ENCODE data around the gene XKRX. TPM values are rescaled to one million over a fixed set of nuclear protein-coding genes. Genes with fewer than 3 reads are reported as not detected.

XKRX gene
- total RNA-seq, 1 experiment from 2014 or later: 0.21 TPM

DNA sequence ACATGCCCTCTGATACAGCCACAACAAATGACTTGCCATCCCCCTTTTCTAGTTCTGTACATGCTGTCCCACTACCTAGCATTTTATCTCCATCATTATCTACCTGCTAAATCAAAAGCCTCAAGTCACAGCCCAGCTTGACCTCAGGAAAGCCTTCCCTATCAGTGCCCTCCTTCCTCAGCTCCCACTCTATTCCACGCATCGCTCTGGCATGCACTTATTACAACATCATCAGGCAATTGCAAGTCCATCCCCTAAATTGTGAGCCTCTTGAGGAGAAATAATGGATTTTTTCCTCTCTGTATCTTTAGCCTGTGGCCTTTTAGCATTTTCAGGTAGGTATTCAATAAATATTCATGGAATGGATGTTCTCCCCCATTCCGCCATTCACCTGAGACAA, 46.5 kb upstream of the XKRX start:
- H3K27ac ChIP-seq (ENCODE audit: low read length): no peak overlapping the region
- no peaks in the 10 kb centered on the region for H3K4me1 ChIP-seq (ENCODE audit: control insufficient read depth, insufficient read depth, low read length)
- in situ Hi-C loops (cut with HindIII; ENCODE audit: low pct_unique_long_range_greater_than_20kb, low sequenced_read_pairs): no loop called here
- no peaks in the 10 kb centered on the region for H3K27me3 ChIP-seq (ENCODE audit: control insufficient read depth, insufficient read depth, low read length)
- BruUV-seq (replicated peaks): no TSS peak
- POLR2A ChIA-PET: no interaction called here
- no peak for TF ChIP-seq SIN3A (IDR thresholded peaks at IDR 0.05; ENCODE audit: borderline replicate concordance, insufficient read depth, low read depth, low read length)
- TF ChIP-seq, protein P1, sequence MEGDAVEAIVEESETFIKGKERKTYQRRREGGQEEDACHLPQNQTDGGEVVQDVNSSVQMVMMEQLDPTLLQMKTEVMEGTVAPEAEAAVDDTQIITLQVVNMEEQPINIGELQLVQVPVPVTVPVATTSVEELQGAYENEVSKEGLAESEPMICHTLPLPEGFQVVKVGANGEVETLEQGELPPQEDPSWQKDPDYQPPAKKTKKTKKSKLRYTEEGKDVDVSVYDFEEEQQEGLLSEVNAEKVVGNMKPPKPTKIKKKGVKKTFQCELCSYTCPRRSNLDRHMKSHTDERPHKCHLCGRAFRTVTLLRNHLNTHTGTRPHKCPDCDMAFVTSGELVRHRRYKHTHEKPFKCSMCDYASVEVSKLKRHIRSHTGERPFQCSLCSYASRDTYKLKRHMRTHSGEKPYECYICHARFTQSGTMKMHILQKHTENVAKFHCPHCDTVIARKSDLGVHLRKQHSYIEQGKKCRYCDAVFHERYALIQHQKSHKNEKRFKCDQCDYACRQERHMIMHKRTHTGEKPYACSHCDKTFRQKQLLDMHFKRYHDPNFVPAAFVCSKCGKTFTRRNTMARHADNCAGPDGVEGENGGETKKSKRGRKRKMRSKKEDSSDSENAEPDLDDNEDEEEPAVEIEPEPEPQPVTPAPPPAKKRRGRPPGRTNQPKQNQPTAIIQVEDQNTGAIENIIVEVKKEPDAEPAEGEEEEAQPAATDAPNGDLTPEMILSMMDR (IDR thresholded peaks at IDR 0.05): no peak
- DNase-seq (ENCODE audit: low read depth, low spot score) (no peak), ATAC-seq (no peak)
- intact Hi-C loops (cut with micrococcal nuclease; ENCODE audit: unreplicated experiment): no loop called here
- H3K36me3 ChIP-seq (ENCODE audit: control insufficient read depth, insufficient read depth, low read length): no peaks in the 10 kb centered on the region
- CTCF ChIA-PET: no interaction called here
- H3K9me3 ChIP-seq (ENCODE audit: control insufficient read depth, insufficient read depth, low read depth, low read length): no peaks in the 10 kb centered on the region
- H3K4me3 ChIP-seq (ENCODE audit: low read depth in 2 of 2, low read length in 2 of 2): no peak overlapping the region

DNA sequence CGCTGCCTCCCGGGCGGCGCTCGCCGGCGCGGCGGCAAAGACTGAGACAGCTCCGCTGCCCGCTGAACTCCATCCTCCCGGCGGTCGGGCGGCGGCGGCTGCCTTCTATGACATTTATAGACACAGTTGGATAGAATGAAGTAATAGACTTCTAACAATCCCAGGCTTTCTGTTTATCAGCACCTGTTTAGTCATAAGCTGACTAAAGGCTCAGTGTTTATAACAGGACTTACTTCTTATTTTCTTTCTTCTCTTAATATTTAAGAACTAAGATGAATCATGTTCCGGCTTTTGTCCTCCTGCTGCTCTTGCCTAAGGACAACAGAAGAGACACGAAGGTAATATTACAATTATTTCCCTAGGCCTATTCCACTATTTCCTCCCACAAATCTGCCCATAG, 44.7 kb upstream of the XKRX start:
- Histone ChIP-seq H3K36me3 (ENCODE audit: control insufficient read depth, insufficient read depth, low read length) (no peaks in the 10 kb centered on the region), H3K4me1 (ENCODE audit: control insufficient read depth, insufficient read depth, low read length) (no peaks in the 10 kb centered on the region), H3K27ac (ENCODE audit: low read length) (no peak overlapping the region), H3K9me3 (ENCODE audit: control insufficient read depth, insufficient read depth, low read depth, low read length) (no peaks in the 10 kb centered on the region), H3K27me3 (ENCODE audit: control insufficient read depth, insufficient read depth, low read length) (no peaks in the 10 kb centered on the region), H3K4me3 (ENCODE audit: low read depth in 2 of 2, low read length in 2 of 2) (no peak overlapping the region)
- POLR2A ChIA-PET: interaction anchor here (0.5 kb wide), 1 partner anchor 148 kb away, joined by 9 read pairs; no protein-coding TSS in a partner anchor
- BruUV-seq (replicated peaks): no TSS peak
- DNase-seq (ENCODE audit: low read depth, low spot score) (no peak), ATAC-seq (no peak)
- intact Hi-C loops (cut with micrococcal nuclease; ENCODE audit: unreplicated experiment): no loop called here
- TF ChIP-seq, protein P2, sequence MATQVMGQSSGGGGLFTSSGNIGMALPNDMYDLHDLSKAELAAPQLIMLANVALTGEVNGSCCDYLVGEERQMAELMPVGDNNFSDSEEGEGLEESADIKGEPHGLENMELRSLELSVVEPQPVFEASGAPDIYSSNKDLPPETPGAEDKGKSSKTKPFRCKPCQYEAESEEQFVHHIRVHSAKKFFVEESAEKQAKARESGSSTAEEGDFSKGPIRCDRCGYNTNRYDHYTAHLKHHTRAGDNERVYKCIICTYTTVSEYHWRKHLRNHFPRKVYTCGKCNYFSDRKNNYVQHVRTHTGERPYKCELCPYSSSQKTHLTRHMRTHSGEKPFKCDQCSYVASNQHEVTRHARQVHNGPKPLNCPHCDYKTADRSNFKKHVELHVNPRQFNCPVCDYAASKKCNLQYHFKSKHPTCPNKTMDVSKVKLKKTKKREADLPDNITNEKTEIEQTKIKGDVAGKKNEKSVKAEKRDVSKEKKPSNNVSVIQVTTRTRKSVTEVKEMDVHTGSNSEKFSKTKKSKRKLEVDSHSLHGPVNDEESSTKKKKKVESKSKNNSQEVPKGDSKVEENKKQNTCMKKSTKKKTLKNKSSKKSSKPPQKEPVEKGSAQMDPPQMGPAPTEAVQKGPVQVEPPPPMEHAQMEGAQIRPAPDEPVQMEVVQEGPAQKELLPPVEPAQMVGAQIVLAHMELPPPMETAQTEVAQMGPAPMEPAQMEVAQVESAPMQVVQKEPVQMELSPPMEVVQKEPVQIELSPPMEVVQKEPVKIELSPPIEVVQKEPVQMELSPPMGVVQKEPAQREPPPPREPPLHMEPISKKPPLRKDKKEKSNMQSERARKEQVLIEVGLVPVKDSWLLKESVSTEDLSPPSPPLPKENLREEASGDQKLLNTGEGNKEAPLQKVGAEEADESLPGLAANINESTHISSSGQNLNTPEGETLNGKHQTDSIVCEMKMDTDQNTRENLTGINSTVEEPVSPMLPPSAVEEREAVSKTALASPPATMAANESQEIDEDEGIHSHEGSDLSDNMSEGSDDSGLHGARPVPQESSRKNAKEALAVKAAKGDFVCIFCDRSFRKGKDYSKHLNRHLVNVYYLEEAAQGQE (IDR thresholded peaks at IDR 0.05; ENCODE audit: insufficient read depth in 1 of 2, low read depth in 2 of 2, low read length in 1 of 2): no peak
- TF ChIP-seq, protein P1 (IDR thresholded peaks at IDR 0.05): no peak
- TF ChIP-seq TCF7L2 (IDR thresholded peaks at IDR 0.05; ENCODE audit: low read depth, low read length): no peak
- CTCF ChIA-PET: no interaction called here
- in situ Hi-C loops (cut with HindIII; ENCODE audit: low pct_unique_long_range_greater_than_20kb, low sequenced_read_pairs): no loop called here

DNA sequence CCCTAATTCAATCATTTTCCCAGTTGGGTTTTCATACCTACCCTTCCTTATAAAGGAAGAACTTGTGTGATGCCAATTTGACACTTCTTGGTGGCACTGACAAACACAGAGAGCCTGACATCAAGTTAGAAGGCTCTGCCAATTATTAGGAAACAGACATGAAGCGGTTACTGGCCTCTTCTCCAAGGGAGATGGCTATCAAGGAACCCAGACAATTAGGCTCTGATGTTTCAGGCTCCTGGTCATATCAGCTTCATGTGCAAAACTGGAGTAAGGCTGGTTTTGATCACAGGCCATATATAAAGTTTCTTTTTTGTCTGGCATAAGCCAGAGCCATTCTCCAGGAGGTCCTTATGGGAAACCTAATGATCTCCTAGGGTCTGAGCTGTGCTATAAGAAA, 41.2 kb upstream of the XKRX start:
- DNase-seq (ENCODE audit: low read depth, low spot score): no peak
- no peak overlapping the region for H3K27ac ChIP-seq (ENCODE audit: low read length)
- POLR2A ChIA-PET: no interaction called here
- intact Hi-C loops (cut with micrococcal nuclease; ENCODE audit: unreplicated experiment): no loop called here
- no peaks in the 10 kb centered on the region for H3K36me3 ChIP-seq (ENCODE audit: control insufficient read depth, insufficient read depth, low read length)
- CTCF ChIA-PET: no interaction called here
- ATAC-seq: no peak
- no peaks in the 10 kb centered on the region for H3K9me3 ChIP-seq (ENCODE audit: control insufficient read depth, insufficient read depth, low read depth, low read length)
- BruUV-seq (replicated peaks): no TSS peak
- no peaks in the 10 kb centered on the region for H3K27me3 ChIP-seq (ENCODE audit: control insufficient read depth, insufficient read depth, low read length)
- no peaks in the 10 kb centered on the region for H3K4me1 ChIP-seq (ENCODE audit: control insufficient read depth, insufficient read depth, low read length)
- in situ Hi-C loops (cut with HindIII; ENCODE audit: low pct_unique_long_range_greater_than_20kb, low sequenced_read_pairs): no loop called here
- no peak for TF ChIP-seq POLR2AphosphoS5 (IDR thresholded peaks at IDR 0.05; ENCODE audit: low read depth, low read length)
- TF ChIP-seq TCF7L2 (IDR thresholded peaks at IDR 0.05; ENCODE audit: low read depth, low read length): no peak
- TF ChIP-seq, protein P1 (IDR thresholded peaks at IDR 0.05): no peak
- TF ChIP-seq, protein P2 (IDR thresholded peaks at IDR 0.05; ENCODE audit: insufficient read depth in 1 of 2, low read depth in 2 of 2, low read length in 1 of 2): no peak
- no peak for TF ChIP-seq SIN3A (IDR thresholded peaks at IDR 0.05; ENCODE audit: borderline replicate concordance, insufficient read depth, low read depth, low read length)
- H3K4me3 ChIP-seq (ENCODE audit: low read depth in 2 of 2, low read length in 2 of 2): no peak overlapping the region

Data from Panc1 (cell line).